Stimulated activated CD4-positive, alpha-beta T cell treated with anti-CD3 and anti-CD28 coated beads, Interleukin-1b, Interleukin-23, amount 100 ng/mL, for 48 hours (primary cell): ENCODE results near the gene CERS6.
"Not testable (repeated sequence)": the region's sequence is repeated elsewhere in the genome, so short reads cannot be mapped to it uniquely, and the experiment has no call there.

ENCODE experiments used
- DNase-seq: peaks from one replicate; pipeline ENCODE4 v3.0.0-alpha.2; 2020

CERS6 gene, protein sequence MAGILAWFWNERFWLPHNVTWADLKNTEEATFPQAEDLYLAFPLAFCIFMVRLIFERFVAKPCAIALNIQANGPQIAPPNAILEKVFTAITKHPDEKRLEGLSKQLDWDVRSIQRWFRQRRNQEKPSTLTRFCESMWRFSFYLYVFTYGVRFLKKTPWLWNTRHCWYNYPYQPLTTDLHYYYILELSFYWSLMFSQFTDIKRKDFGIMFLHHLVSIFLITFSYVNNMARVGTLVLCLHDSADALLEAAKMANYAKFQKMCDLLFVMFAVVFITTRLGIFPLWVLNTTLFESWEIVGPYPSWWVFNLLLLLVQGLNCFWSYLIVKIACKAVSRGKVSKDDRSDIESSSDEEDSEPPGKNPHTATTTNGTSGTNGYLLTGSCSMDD

DNA sequence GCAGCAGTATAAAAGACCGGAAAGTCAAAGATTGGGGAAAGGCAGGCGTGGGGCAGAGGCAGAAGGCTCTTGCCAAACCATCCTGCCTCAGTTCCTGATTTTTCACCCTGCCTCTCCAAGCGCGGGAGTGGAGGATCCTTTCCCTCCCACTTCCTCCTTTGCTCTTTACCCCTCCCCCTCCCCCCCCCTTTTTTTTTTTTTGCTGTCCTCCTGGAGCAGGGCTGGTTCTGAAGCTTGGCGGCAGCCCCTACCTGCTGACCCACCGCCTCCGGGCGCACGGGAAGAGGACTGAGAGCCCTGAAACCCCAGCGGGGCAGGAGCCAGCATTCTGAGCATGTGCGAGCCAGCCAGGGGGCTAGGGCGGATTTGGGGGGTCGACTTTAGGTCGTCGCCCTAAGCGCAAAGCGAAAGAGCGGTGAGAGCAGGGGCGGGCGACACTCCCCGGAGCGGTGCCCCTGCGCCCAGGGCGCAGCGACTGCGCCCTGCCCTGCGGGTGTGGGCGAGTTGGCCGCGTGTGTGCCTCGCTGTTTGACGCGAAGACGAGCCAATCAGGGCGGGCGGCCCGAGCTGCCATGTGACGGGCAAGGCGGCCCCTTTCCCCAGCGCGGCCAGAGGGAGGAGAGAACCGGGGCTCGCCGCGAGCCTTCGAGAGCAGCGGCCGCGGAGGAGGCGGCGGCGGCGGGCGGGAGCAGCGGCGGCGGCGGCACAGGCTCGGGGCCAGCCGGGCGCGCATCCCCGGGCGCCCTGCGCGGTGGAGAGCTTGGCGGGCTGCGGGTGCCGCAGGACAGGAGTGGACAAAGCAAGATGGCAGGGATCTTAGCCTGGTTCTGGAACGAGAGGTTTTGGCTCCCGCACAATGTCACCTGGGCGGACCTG is at the start of gene CERS6:
Gene CERS6, plus strand, starts transcription at position 628 of the 876 bp plus-strand sequence. Its CDS starts 177 bp downstream, at position 805.
- peak; percentile 91 for DNase-seq

GRCh38 chr2:168412301-168412700 is 43.8 kb upstream of the CERS6 start:
- not testable (repeated sequence) for DNase-seq

DNA sequence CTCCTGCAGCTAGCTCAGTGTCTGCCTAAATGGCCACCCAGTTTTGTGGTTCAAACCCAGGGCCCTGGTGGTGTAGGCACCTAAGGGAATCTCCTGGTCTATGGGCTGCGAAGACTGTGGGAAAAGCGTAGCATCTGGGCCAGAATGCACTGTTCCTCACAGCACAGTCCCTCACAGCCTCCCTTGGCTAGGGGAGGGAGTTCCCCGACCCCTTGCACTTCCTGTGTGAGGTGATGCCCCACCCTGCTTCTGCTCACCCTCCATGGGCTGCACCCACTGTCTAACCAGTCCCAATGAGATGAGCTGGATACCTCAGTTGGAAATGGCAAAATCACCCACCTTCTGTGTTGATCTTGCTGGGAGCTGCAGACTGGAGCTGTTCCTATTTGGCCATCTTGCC is 43.0 kb upstream of the CERS6 start:
- DNase-seq, result not testable (repeated sequence)

- no peak for DNase-seq
Observed at GRCh38 chr2:168416555-168416954, 39.5 kb upstream of the CERS6 start.

GRCh38 chr2:168422584-168422983 is 33.5 kb upstream of the CERS6 start:
- DNase-seq, result no peak

DNA sequence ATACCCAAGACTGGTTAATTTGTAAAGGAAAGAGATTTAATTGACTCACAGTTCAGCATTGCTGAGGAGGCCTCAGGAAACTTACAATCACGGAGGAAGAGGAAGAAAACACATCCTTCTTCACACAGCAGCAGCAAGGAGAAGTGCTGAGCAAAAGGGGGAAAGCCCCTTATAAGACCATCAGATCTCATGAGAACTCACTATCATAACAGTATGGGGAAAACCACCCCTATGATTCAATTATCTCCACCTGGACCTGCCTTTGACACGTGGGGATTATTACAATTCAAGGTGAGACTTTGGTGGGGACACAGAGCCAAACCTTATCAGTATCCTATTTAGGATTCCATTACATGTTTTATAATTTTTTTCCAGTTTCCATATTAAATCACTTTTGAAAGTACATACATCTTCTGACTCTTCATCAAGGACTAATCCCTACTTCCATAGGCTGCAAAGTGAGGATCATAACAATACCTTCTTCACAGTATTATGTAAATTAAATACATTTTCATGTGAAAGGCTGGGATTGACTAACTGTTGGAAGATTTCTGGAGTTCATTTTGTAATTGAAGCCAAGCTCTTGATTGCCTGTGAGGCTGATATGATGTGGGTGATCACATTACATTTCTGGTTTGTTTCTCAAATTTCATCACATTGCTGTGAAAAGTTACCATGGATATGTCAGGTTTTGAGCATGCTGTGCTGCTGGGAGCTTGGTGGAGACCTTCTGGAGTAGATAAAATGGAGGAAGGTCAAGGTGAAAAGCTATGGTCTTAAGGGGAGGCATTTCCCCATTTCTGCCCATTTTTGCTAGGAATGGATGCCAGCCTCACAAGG is 31.7 kb upstream of the CERS6 start:
- no peak for DNase-seq

- no peak for DNase-seq
Observed at GRCh38 chr2:168424971-168425370, 31.1 kb upstream of the CERS6 start.

GRCh38 chr2:168426861-168427260 is 29.2 kb upstream of the CERS6 start:
- DNase-seq, result no peak

- DNase-seq, result no peak
Observed at GRCh38 chr2:168427451-168427850, 28.6 kb upstream of the CERS6 start.

DNA sequence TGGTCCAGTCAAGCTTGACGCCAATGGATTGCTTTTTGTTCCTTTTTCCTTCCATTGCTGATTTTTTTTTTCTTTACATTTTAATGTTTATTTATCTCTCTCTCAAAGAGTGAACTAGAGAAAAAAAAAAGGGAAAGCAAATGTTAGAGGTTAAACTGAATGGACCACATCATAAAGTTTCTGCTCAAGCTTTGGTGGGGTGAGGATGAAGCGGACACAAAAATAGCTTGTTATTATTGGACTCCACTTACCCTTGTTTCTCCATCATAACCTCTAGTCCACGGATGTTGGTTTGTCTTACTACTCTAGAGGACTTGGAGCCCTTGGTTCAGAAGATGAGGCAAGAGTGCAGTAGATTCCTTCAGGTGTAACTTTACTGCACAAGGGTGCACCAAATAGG is 27.6 kb upstream of the CERS6 start:
- no peak for DNase-seq

GRCh38 chr2:168429988-168430387 is 26.1 kb upstream of the CERS6 start:
- no peak for DNase-seq

GRCh38 chr2:168430431-168430830 is 25.6 kb upstream of the CERS6 start:
- DNase-seq, result no peak

GRCh38 chr2:168431301-168432024 is 24.6 kb upstream of the CERS6 start:
- no peak for DNase-seq

GRCh38 chr2:168432100-168432499 is 24.0 kb upstream of the CERS6 start:
- no peak for DNase-seq

GRCh38 chr2:168432565-168433186 is 23.4 kb upstream of the CERS6 start:
- DNase-seq, result peak; percentile 31

- no peak for DNase-seq
Observed at GRCh38 chr2:168433527-168433926, 22.5 kb upstream of the CERS6 start.

GRCh38 chr2:168434146-168434545 is 21.9 kb upstream of the CERS6 start:
- no peak for DNase-seq

DNA sequence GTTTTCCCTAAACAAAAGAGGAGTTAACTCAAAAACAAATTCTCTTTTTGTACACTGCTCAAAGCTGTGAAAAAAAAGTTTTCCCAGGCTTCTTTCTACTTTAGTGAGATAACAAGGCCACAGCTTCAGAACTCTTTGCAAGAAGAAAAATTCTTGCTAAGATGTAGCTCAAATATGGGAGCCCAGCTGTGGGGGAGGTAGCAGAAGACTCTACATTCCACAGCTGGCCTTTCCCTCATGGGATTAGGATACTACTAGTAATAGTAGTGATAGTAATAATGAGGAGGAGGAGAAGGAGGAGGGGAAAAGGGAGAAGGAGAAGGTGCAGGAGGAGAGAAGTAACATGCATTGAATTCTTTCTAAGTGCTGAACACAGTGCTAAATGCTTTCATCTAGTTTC is 19.2 kb upstream of the CERS6 start:
- no peak for DNase-seq

- no peak for DNase-seq
Observed at GRCh38 chr2:168438553-168438952, 17.5 kb upstream of the CERS6 start.

- no peak for DNase-seq
Observed at GRCh38 chr2:168439536-168439935, 16.5 kb upstream of the CERS6 start.

- no peak for DNase-seq
Observed at GRCh38 chr2:168441214-168441872, 14.7 kb upstream of the CERS6 start.
